Measurements from ENCODE around the gene KNL1. TPM values are rescaled to one million over a fixed set of nuclear protein-coding genes. Genes with fewer than 3 reads are reported as not detected.

Gene KNL1
- total and polyA plus RNA-seq, 2 donors (not counting 3 experiments of a cell fraction or from before 2014, with no cell fraction given): 4.0 to 31.8 TPM

GRCh38 chr15:40569129-40569953 lies 24.7 kb upstream of the KNL1 start, which contains the start of gene RPUSD2:
Gene RPUSD2, plus strand, starts transcription at chr15:40569299. Its CDS starts 39 bp downstream, at chr15:40569338.
- intact Hi-C loops (cut with micrococcal nuclease): loop anchor here (2.0 to 10.0 kb wide), 2 partner anchors 25 to 325 kb away; partner anchors contain the start of genes KNL1 and VPS18
- POLR2A ChIA-PET: interaction anchor here (1.0 to 1.3 kb wide), 2 partner anchors 13 to 20 kb away, joined by 3 to 6 read pairs; no protein-coding TSS in a partner anchor

More at GRCh38 chr15:40569129-40569953, 24.7 kb upstream of the KNL1 start, which contains the start of gene RPUSD2:
- Histone ChIP-seq H3K4me1 (ENCODE audit: control insufficient read depth, extremely low read depth, insufficient read depth, low read length) (peaks cover 18% of the 10 kb centered on the region), H3K9ac (replicated peaks; ENCODE audit: extremely low read depth, insufficient read depth, low read length) (peak within 1 kb of the TSS; percentile 57), H3K27ac (ENCODE audit: insufficient read depth, low read depth, low read length) (peak within 1 kb of the TSS; percentile 6), H2AFZ (ENCODE audit: low read depth, low read length) (peak within 1 kb of the TSS; percentile 81), H3K4me3 (replicated peaks in 1 of 3; ENCODE audit: insufficient read depth in 1 of 3, low read depth in 1 of 3, low read length in 3 of 3) (peak within 1 kb of the TSS; percentile 60 to 78 (median 64)), H3K27me3 (ENCODE audit: control insufficient read depth in 2 of 2, insufficient read depth in 2 of 2, low read length in 2 of 2) (no peaks in the 10 kb centered on the region), H3K36me3 (ENCODE audit: control insufficient read depth in 2 of 2, extremely low read depth in 1 of 2, insufficient read depth in 2 of 2, low read length in 2 of 2) (peaks cover 2 to 14% of the 10 kb centered on the region in 2 experiments), H4K20me1 (replicated peaks; ENCODE audit: control insufficient read depth, extremely low read depth, insufficient read depth, low read length) (no peaks in the 10 kb centered on the region), H3K9me1 (replicated peaks; ENCODE audit: control insufficient read depth, extremely low read depth, insufficient read depth, low read length) (no peaks in the 10 kb centered on the region), H3K79me2 (ENCODE audit: control insufficient read depth, insufficient read depth, low read length) (peaks cover 18% of the 10 kb centered on the region), H3K4me2 (ENCODE audit: insufficient read depth, low read length) (peak within 1 kb of the TSS; percentile 92), H3K9me3 (replicated peaks; ENCODE audit: control insufficient read depth, insufficient read depth, low read length) (no peaks in the 10 kb centered on the region)
- DNase-seq (ENCODE audit: low read depth, low spot score): peak; percentile 92
- TF ChIP-seq FOS (IDR thresholded peaks at IDR 0.05; ENCODE audit: borderline replicate concordance, insufficient read depth, low read length) (no peak), POLR2A (IDR thresholded peaks at IDR 0.05; ENCODE audit: low read depth, low read length) (peak; percentile 91), MYC (IDR thresholded peaks at IDR 0.05; ENCODE audit: low read depth, low read length) (peak; percentile 60), CTCF (IDR thresholded peaks at IDR 0.05; ENCODE audit: extremely low read depth in 1 of 2, insufficient read depth in 1 of 2, low read depth in 1 of 2, low read length in 2 of 2) (no peak), GATA2 (IDR thresholded peaks at IDR 0.05; ENCODE audit: insufficient read depth, insufficient read length, low read depth, low read length) (no peak), JUN (IDR thresholded peaks at IDR 0.05; ENCODE audit: borderline replicate concordance, insufficient read depth, insufficient read length, low read depth) (no peak), POLR2AphosphoS5 (IDR thresholded peaks at IDR 0.05; ENCODE audit: insufficient read depth, low read depth, low read length) (peak; percentile 76), MAX (IDR thresholded peaks at IDR 0.05; ENCODE audit: insufficient read depth, insufficient read length) (peak; percentile 38)
- TSS peak; percentile 46 for BruUV-seq (replicated peaks)
- dilution Hi-C loops (cut with MboI; ENCODE audit: extremely low pct_ligation_motif_present, low sequenced_read_pairs): no loop called here
- CTCF ChIA-PET: interaction anchor here (0.6 to 1.8 kb wide), 9 partner anchors 10 to 326 kb away, joined by 3 to 37 read pairs (median 4); partner anchors contain the start of genes KNL1 and VPS18
- FAIRE-seq: peak; percentile 96

Measured in endothelial cell of umbilical vein (primary cell).